ENCODE data around the gene OR5I1.

- TF ChIP-seq NFRKB (IDR thresholded peaks at IDR 0.05) = no peak
- TF ChIP-seq SP1 (IDR thresholded peaks at IDR 0.05) = no peak
- TF ChIP-seq L3MBTL2 (conservative IDR thresholded peaks at IDR 0.05) = no peak
- TF ChIP-seq FOXM1 (IDR thresholded peaks at IDR 0.05; ENCODE audit: borderline replicate concordance) = no peak
- TF ChIP-seq ELF4 (IDR thresholded peaks at IDR 0.05) = no peak
- TF ChIP-seq TARDBP (IDR thresholded peaks at IDR 0.05) = no peak
Observed at GRCh38 chr11:55895216-55895615, 41.0 kb downstream of the OR5I1 start.
